Heart left ventricle (tissue), 13 donors: Measurements from ENCODE around the gene SCG5.

Source experiments
- CTCF ChIP-seq, 12 donors: fragments of 200-600 bp; sonication (generic) in 4 of 12; IDR thresholded peaks; one replicate each; pipeline versions ENCODE4 v1.5.0 to v1.8.0; 2018 to 2022; ENCODE audit warnings: antibody characterized with exemption in 12 of 12, mild to moderate bottlenecking in 5 of 12
- POLR2A ChIP-seq, 2 donors: fragments of 450-650 bp; IDR thresholded peaks; one replicate each; pipeline ENCODE4 v1.6.1; 2017; ENCODE audit warnings: antibody characterized with exemption in 2 of 2, mild to moderate bottlenecking in 2 of 2, moderate library complexity in 2 of 2
- donor health status: ischemic (EF 13 %, LVEDD 7.1; RV severe dilation, severe dysfunction).
- donor health status: DM: no; HTN: yes; CAD: no.
- donor health status: DM: no; HTN: no; CAD: no.
- donor health status: ischemic (EF 25% LVEDD 6.9; RV normal size, moderate dysfunction).
- donor health status: ischemic (EF 25% LVEDD 5.7; RV mildly dilated, moderate dysfunction).
- donor health status: ischemic (EF 35%, LVEDD 5.7; RV mildly dilated, moderate dysfunction).
- donor health status: nonischemic (EF 11% LVEDD 7.7; RV severe dilation, severe dysfunction).
- donor health status: DM: yes; HTN: yes; CAD: no.
- donor health status: PGD.
- donor health status: ischemic (EF 29% LVEDD 5.4; RV normal size, mild dysfunction).
- donor health status: nonischemic (EF 23%, LVEDD 6.1; RV moderate dilation, normal function).

- no peak for TF ChIP-seq CTCF (IDR thresholded peaks at IDR 0.05)
- no peak for TF ChIP-seq POLR2A (IDR thresholded peaks at IDR 0.05)
Observed at GRCh38 chr15:32701863-32702262, 60.4 kb downstream of the SCG5 start.
